ENCODE data around the gene UBASH3B. TPM values are rescaled to one million over a fixed set of nuclear protein-coding genes. Genes with fewer than 3 reads are reported as not detected.
A peak's percentile ranks its signal among the peaks of the same experiment; 100 is the strongest.

UBASH3B gene
- total RNA-seq, 1 donor from 2014 or later, result 64.6 TPM

- peak overlapping the region; percentile 97 for H3K4me3 ChIP-seq (ENCODE audit: low read depth, low read length)
- peak; percentile 14 for TF ChIP-seq CTCF (conservative IDR thresholded peaks at IDR 0.05; ENCODE audit: low read depth, low read length)
- no peak for DNase-seq (ENCODE audit: low read depth)
These were observed 1.1 kb downstream of the UBASH3B start for GRCh38 chr11:122656631-122657101.

GRCh38 chr11:122659676-122660554 is 4.4 kb downstream of the UBASH3B start:
- no peak for DNase-seq (ENCODE audit: low read depth)
- TF ChIP-seq CTCF (conservative IDR thresholded peaks at IDR 0.05; ENCODE audit: low read depth, low read length), result no peak
- no peak overlapping the region for H3K4me3 ChIP-seq (ENCODE audit: low read depth, low read length)

- DNase-seq (ENCODE audit: low read depth), result no peak
- TF ChIP-seq CTCF (conservative IDR thresholded peaks at IDR 0.05; ENCODE audit: low read depth, low read length), result no peak
- H3K4me3 ChIP-seq (ENCODE audit: low read depth, low read length), result no peak overlapping the region
These were observed 5.8 kb downstream of the UBASH3B start for GRCh38 chr11:122661182-122661945.

- DNase-seq (ENCODE audit: low read depth), result no peak
- TF ChIP-seq CTCF (conservative IDR thresholded peaks at IDR 0.05; ENCODE audit: low read depth, low read length), result no peak
- H3K4me3 ChIP-seq (ENCODE audit: low read depth, low read length), result no peak overlapping the region
These were observed 7.7 kb downstream of the UBASH3B start for GRCh38 chr11:122663056-122663740.

GRCh38 chr11:122663764-122664163 is 8.2 kb downstream of the UBASH3B start:
- H3K4me3 ChIP-seq (ENCODE audit: low read depth, low read length), result no peak overlapping the region
- no peak for TF ChIP-seq CTCF (conservative IDR thresholded peaks at IDR 0.05; ENCODE audit: low read depth, low read length)
- no peak for DNase-seq (ENCODE audit: low read depth)

GRCh38 chr11:122664188-122664587 is 8.7 kb downstream of the UBASH3B start:
- DNase-seq (ENCODE audit: low read depth), result no peak
- TF ChIP-seq CTCF (conservative IDR thresholded peaks at IDR 0.05; ENCODE audit: low read depth, low read length), result no peak

More at GRCh38 chr11:122664188-122664587, 8.7 kb downstream of the UBASH3B start:
- no peak overlapping the region for H3K4me3 ChIP-seq (ENCODE audit: low read depth, low read length)

All from epithelial cell of proximal tubule (primary cell).